ENCODE results near the gene CPLX1.

Gene CPLX1

GRCh38 chr4:858041-858481, 32.1 kb upstream of the CPLX1 start:
- TF ChIP-seq RAD21 (IDR thresholded peaks at IDR 0.05; ENCODE audit: low read depth) (no peak), TCF12 (IDR thresholded peaks at IDR 0.05; ENCODE audit: low read depth) (no peak), CREB1 (IDR thresholded peaks at IDR 0.05; ENCODE audit: low read depth) (no peak)

- TF ChIP-seq NFIC (IDR thresholded peaks at IDR 0.05), result no peak
- no peak for TF ChIP-seq FOXM1 (IDR thresholded peaks at IDR 0.05; ENCODE audit: borderline replicate concordance, low read depth)
- TF ChIP-seq TEAD4 (IDR thresholded peaks at IDR 0.05), result no peak
- no peak for TF ChIP-seq TAF1 (IDR thresholded peaks at IDR 0.05; ENCODE audit: low read depth)
- TF ChIP-seq CREB1 (IDR thresholded peaks at IDR 0.05; ENCODE audit: low read depth), result no peak
- no peak for TF ChIP-seq RAD21 (IDR thresholded peaks at IDR 0.05; ENCODE audit: low read depth)
- TF ChIP-seq ZBTB7A (IDR thresholded peaks at IDR 0.05; ENCODE audit: low read depth), result no peak
- no peak for TF ChIP-seq MAX (IDR thresholded peaks at IDR 0.05)
- TF ChIP-seq USF1 (IDR thresholded peaks at IDR 0.05), result no peak
- TF ChIP-seq EP300 (IDR thresholded peaks at IDR 0.05; ENCODE audit: borderline replicate concordance), result no peak
- TF ChIP-seq EGR1 (IDR thresholded peaks at IDR 0.05), result no peak
- no peak for TF ChIP-seq CEBPB (IDR thresholded peaks at IDR 0.05)
- TF ChIP-seq REST (IDR thresholded peaks at IDR 0.05; ENCODE audit: low read depth), result no peak
- no peak for TF ChIP-seq YY1 (IDR thresholded peaks at IDR 0.05; ENCODE audit: low read depth)
- TF ChIP-seq TCF12 (IDR thresholded peaks at IDR 0.05; ENCODE audit: low read depth), result no peak
Observed at GRCh38 chr4:857461-857860, 31.5 kb upstream of the CPLX1 start.

- TF ChIP-seq NFIC (IDR thresholded peaks at IDR 0.05) (no peak), REST (IDR thresholded peaks at IDR 0.05; ENCODE audit: low read depth) (no peak), TEAD4 (IDR thresholded peaks at IDR 0.05) (no peak), MAX (IDR thresholded peaks at IDR 0.05) (no peak)
Observed at GRCh38 chr4:856225-856901, 30.4 kb upstream of the CPLX1 start.

GRCh38 chr4:855880-856224, 29.9 kb upstream of the CPLX1 start:
- TF ChIP-seq EGR1 (IDR thresholded peaks at IDR 0.05), result no peak
- TF ChIP-seq EP300 (IDR thresholded peaks at IDR 0.05; ENCODE audit: borderline replicate concordance), result no peak
- no peak for TF ChIP-seq CREB1 (IDR thresholded peaks at IDR 0.05; ENCODE audit: low read depth)
- TF ChIP-seq REST (IDR thresholded peaks at IDR 0.05; ENCODE audit: low read depth), result no peak
- no peak for TF ChIP-seq MAX (IDR thresholded peaks at IDR 0.05)
- TF ChIP-seq YY1 (IDR thresholded peaks at IDR 0.05; ENCODE audit: low read depth), result no peak
- no peak for TF ChIP-seq ZBTB7A (IDR thresholded peaks at IDR 0.05; ENCODE audit: low read depth)
- TF ChIP-seq FOXM1 (IDR thresholded peaks at IDR 0.05; ENCODE audit: borderline replicate concordance, low read depth), result no peak
- no peak for TF ChIP-seq USF1 (IDR thresholded peaks at IDR 0.05)
- no peak for TF ChIP-seq RAD21 (IDR thresholded peaks at IDR 0.05; ENCODE audit: low read depth)

- no peak for TF ChIP-seq REST (IDR thresholded peaks at IDR 0.05; ENCODE audit: low read depth)
- no peak for TF ChIP-seq EP300 (IDR thresholded peaks at IDR 0.05; ENCODE audit: borderline replicate concordance)
- TF ChIP-seq FOXM1 (IDR thresholded peaks at IDR 0.05; ENCODE audit: borderline replicate concordance, low read depth), result no peak
- TF ChIP-seq YY1 (IDR thresholded peaks at IDR 0.05; ENCODE audit: low read depth), result no peak
- no peak for TF ChIP-seq EGR1 (IDR thresholded peaks at IDR 0.05)
- no peak for TF ChIP-seq MAX (IDR thresholded peaks at IDR 0.05)
- TF ChIP-seq TCF12 (IDR thresholded peaks at IDR 0.05; ENCODE audit: low read depth), result no peak
Observed at GRCh38 chr4:854356-854755, 28.4 kb upstream of the CPLX1 start.

All from Ishikawa (cell line).